ENCODE data around the gene PDCD4.

The PDCD4 gene

GRCh38 chr10:110903280-110904278 lies 31.9 kb downstream of the PDCD4 start:
- peak; percentile 74 for DNase-seq
- peaks cover 7% of the 10 kb centered on the region; the same call in 1 of the 2 replicates for H3F3A ChIP-seq (ENCODE audit: insufficient read depth, low read length)
- H3K9ac ChIP-seq (ENCODE audit: low read length), result no peak overlapping the region
- no peaks in the 10 kb centered on the region for H3K9me2 ChIP-seq (replicated peaks; ENCODE audit: insufficient read depth, low read length)
- no peaks in the 10 kb centered on the region for H3K36me3 ChIP-seq (replicated peaks; ENCODE audit: insufficient read depth, low read length)
- no peak overlapping the region for H3K4me3 ChIP-seq (ENCODE audit: low read length)
- H3K9me3 ChIP-seq (replicated peaks; ENCODE audit: insufficient read depth, low read length), result no peaks in the 10 kb centered on the region
- H3K27ac ChIP-seq (ENCODE audit: low read length), result peak overlapping the region; percentile 28; the same call in 1 of the 2 replicates
- H3K79me2 ChIP-seq (ENCODE audit: low read length), result no peaks in the 10 kb centered on the region
- H3K4me2 ChIP-seq (ENCODE audit: low read depth, low read length), result peak overlapping the region; percentile 5; the same call in 1 of the 2 replicates
- TF ChIP-seq EZH2 (optimal IDR thresholded peaks at IDR 0.05; ENCODE audit: low read depth, low read length), result no peak
- TF ChIP-seq EZH2phosphoT487 (IDR thresholded peaks at IDR 0.05; ENCODE audit: low read length), result no peak
- TF ChIP-seq, protein P1, sequence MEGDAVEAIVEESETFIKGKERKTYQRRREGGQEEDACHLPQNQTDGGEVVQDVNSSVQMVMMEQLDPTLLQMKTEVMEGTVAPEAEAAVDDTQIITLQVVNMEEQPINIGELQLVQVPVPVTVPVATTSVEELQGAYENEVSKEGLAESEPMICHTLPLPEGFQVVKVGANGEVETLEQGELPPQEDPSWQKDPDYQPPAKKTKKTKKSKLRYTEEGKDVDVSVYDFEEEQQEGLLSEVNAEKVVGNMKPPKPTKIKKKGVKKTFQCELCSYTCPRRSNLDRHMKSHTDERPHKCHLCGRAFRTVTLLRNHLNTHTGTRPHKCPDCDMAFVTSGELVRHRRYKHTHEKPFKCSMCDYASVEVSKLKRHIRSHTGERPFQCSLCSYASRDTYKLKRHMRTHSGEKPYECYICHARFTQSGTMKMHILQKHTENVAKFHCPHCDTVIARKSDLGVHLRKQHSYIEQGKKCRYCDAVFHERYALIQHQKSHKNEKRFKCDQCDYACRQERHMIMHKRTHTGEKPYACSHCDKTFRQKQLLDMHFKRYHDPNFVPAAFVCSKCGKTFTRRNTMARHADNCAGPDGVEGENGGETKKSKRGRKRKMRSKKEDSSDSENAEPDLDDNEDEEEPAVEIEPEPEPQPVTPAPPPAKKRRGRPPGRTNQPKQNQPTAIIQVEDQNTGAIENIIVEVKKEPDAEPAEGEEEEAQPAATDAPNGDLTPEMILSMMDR (IDR thresholded peaks at IDR 0.05; ENCODE audit: low read length), result no peak
- no peaks in the 10 kb centered on the region for H3K27me3 ChIP-seq (replicated peaks; ENCODE audit: insufficient read depth, low read length)
- H2AFZ ChIP-seq (ENCODE audit: low read length), result no peak overlapping the region
- peaks cover 27% of the 10 kb centered on the region for H3K4me1 ChIP-seq (ENCODE audit: low read length)
- no peaks in the 10 kb centered on the region for H4K20me1 ChIP-seq (ENCODE audit: insufficient read depth, low read length)

DNA sequence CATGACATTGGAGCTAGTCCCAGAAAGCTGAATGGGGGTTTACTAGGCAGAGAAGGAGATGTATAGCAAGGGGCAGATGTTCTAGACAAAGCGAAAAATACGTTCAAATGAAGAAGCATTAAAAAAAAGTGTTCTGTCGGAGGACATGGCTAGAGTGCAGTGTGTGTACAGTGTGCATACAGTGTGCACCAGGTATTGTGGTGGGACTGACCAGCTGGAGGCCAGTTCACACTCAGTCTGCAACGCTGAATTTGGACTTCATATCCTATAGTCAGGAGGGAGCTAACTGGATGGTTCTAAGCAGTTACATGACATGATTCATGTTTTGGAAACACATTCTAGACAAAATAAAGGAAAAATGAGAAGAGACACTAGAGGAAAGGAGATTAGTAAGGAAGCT lies 38.4 kb downstream of the PDCD4 start:
- DNase-seq, result no peak
- no peak overlapping the region for H3K9ac ChIP-seq (ENCODE audit: low read length)
- H3K4me2 ChIP-seq (ENCODE audit: low read depth, low read length), result no peak overlapping the region
- TF ChIP-seq EZH2phosphoT487 (IDR thresholded peaks at IDR 0.05; ENCODE audit: low read length) (no peak), EZH2 (optimal IDR thresholded peaks at IDR 0.05; ENCODE audit: low read depth, low read length) (no peak)
- TF ChIP-seq, protein P1 (IDR thresholded peaks at IDR 0.05; ENCODE audit: low read length), result no peak
- H2AFZ ChIP-seq (ENCODE audit: low read length), result no peak overlapping the region
- H3F3A ChIP-seq (ENCODE audit: insufficient read depth, low read length), result no peaks in the 10 kb centered on the region
- H3K4me3 ChIP-seq (ENCODE audit: low read length), result no peak overlapping the region
- H3K27me3 ChIP-seq (replicated peaks; ENCODE audit: insufficient read depth, low read length), result no peaks in the 10 kb centered on the region
- no peaks in the 10 kb centered on the region for H3K4me1 ChIP-seq (ENCODE audit: low read length)
- H3K9me3 ChIP-seq (replicated peaks; ENCODE audit: insufficient read depth, low read length), result no peaks in the 10 kb centered on the region
- H3K9me2 ChIP-seq (replicated peaks; ENCODE audit: insufficient read depth, low read length), result no peaks in the 10 kb centered on the region
- no peaks in the 10 kb centered on the region for H3K36me3 ChIP-seq (replicated peaks; ENCODE audit: insufficient read depth, low read length)
- H3K27ac ChIP-seq (ENCODE audit: low read length), result no peak overlapping the region
- no peaks in the 10 kb centered on the region for H4K20me1 ChIP-seq (ENCODE audit: insufficient read depth, low read length)
- H3K79me2 ChIP-seq (ENCODE audit: low read length), result no peaks in the 10 kb centered on the region

GRCh38 chr10:110912374-110912773 lies 40.6 kb downstream of the PDCD4 start:
- Histone ChIP-seq H3F3A (ENCODE audit: insufficient read depth, low read length) (no peaks in the 10 kb centered on the region), H3K27ac (ENCODE audit: low read length) (no peak overlapping the region), H3K4me1 (ENCODE audit: low read length) (no peaks in the 10 kb centered on the region), H3K4me2 (ENCODE audit: low read depth, low read length) (no peak overlapping the region), H3K9me3 (replicated peaks; ENCODE audit: insufficient read depth, low read length) (no peaks in the 10 kb centered on the region), H3K27me3 (replicated peaks; ENCODE audit: insufficient read depth, low read length) (no peaks in the 10 kb centered on the region), H3K79me2 (ENCODE audit: low read length) (0 out of 2 replicates have a peak, but pooled peaks cover 10% of the 10 kb centered on the region), H3K9me2 (replicated peaks; ENCODE audit: insufficient read depth, low read length) (no peaks in the 10 kb centered on the region), H3K36me3 (replicated peaks; ENCODE audit: insufficient read depth, low read length) (no peaks in the 10 kb centered on the region), H3K4me3 (ENCODE audit: low read length) (no peak overlapping the region), H4K20me1 (ENCODE audit: insufficient read depth, low read length) (no peaks in the 10 kb centered on the region), H3K9ac (ENCODE audit: low read length) (no peak overlapping the region), H2AFZ (ENCODE audit: low read length) (no peak overlapping the region)
- DNase-seq, result no peak
- TF ChIP-seq EZH2 (optimal IDR thresholded peaks at IDR 0.05; ENCODE audit: low read depth, low read length), result no peak
- TF ChIP-seq EZH2phosphoT487 (IDR thresholded peaks at IDR 0.05; ENCODE audit: low read length), result no peak
- TF ChIP-seq, protein P1 (IDR thresholded peaks at IDR 0.05; ENCODE audit: low read length), result no peak

All from MM.1S (cell line).